GM19240 (cell line): ENCODE results near the gene SLC12A3.

Experiments used
- DNase-seq: peaks from one replicate; pipeline ENCODE4 v3.0.0; 2011; ENCODE audit warnings: low spot score; ENCODE audit not compliant: insufficient read length

Gene SLC12A3, protein sequence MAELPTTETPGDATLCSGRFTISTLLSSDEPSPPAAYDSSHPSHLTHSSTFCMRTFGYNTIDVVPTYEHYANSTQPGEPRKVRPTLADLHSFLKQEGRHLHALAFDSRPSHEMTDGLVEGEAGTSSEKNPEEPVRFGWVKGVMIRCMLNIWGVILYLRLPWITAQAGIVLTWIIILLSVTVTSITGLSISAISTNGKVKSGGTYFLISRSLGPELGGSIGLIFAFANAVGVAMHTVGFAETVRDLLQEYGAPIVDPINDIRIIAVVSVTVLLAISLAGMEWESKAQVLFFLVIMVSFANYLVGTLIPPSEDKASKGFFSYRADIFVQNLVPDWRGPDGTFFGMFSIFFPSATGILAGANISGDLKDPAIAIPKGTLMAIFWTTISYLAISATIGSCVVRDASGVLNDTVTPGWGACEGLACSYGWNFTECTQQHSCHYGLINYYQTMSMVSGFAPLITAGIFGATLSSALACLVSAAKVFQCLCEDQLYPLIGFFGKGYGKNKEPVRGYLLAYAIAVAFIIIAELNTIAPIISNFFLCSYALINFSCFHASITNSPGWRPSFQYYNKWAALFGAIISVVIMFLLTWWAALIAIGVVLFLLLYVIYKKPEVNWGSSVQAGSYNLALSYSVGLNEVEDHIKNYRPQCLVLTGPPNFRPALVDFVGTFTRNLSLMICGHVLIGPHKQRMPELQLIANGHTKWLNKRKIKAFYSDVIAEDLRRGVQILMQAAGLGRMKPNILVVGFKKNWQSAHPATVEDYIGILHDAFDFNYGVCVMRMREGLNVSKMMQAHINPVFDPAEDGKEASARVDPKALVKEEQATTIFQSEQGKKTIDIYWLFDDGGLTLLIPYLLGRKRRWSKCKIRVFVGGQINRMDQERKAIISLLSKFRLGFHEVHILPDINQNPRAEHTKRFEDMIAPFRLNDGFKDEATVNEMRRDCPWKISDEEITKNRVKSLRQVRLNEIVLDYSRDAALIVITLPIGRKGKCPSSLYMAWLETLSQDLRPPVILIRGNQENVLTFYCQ

DNA sequence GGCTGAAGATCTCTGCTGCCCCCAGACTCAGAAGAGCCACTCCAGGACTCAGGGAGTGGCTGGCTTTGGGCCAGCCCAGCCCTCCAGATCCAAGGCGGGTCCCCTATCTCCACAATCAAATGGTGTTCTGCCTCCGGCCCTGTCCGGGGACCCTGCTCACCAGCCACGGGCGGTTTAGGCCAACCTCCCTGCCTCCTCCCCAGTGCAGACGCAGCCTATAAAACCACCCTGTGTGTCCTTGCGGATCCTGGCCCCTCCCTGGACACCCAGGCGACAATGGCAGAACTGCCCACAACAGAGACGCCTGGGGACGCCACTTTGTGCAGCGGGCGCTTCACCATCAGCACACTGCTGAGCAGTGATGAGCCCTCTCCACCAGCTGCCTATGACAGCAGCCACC lies at the start of gene SLC12A3:
TSS of gene SLC12A3 (plus strand) at position 248 of the 400 bp plus-strand sequence. CDS start at position 277, 29 bp downstream.
- DNase-seq: no peak

DNA sequence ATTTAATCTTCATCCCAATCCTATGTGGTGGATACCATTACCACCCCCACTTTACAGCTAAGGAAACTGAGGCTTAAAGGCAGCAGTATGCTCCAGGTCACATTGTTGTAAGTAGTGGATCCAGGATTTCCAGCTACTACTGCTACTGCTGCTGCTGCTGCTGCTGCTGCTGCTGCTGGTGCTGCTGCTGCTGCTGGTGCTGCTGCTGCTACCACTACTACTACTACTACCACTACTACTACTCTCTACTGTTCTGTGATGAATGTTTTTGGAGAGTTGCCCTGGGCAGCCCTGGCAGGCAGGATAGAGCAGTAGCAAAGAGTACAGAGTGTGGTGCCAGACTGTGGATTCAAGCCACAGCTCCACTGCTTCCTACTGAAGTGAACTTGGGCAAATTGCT lies 49.3 kb upstream of the SLC12A3 start:
- no peak for DNase-seq

DNA sequence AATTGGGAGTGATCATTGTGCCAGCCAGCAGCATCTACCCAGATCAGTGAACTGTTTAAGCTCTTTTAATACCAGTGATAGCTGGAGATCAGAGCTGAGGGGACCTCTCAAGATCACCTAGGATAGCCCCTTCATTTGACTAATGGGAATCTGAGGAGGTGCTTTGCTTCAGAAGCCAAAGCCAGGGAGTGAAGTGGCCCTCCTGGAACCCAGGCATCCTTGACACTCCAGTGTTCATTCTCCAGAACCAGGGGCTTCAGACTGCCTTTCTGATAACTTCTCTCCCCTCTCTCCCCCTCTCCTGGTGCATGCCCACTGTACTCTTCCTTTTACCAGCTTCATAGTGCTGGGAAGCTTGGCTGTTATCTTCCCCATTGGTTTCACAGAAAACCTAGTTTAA lies 48.0 kb upstream of the SLC12A3 start:
- DNase-seq: no peak

DNA sequence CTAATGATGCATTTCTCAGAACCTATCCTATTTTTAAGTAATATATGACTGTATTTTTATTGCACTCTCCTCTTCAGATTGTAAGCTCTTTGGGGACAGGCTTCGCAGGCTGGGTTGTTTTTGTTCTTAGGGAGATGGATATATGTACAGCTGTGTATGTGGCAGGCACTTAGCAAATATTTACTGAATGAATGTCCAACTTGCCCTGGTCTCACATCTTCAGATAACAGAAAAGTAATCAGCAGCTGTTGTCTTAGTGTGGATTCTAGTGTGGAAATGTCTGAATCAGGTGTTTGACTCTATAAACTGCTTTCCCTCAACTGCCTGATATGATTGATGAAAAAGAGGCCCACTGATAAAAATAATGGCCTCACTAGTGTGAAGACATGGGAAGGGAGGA lies 47.1 kb upstream of the SLC12A3 start:
- no peak for DNase-seq

DNA sequence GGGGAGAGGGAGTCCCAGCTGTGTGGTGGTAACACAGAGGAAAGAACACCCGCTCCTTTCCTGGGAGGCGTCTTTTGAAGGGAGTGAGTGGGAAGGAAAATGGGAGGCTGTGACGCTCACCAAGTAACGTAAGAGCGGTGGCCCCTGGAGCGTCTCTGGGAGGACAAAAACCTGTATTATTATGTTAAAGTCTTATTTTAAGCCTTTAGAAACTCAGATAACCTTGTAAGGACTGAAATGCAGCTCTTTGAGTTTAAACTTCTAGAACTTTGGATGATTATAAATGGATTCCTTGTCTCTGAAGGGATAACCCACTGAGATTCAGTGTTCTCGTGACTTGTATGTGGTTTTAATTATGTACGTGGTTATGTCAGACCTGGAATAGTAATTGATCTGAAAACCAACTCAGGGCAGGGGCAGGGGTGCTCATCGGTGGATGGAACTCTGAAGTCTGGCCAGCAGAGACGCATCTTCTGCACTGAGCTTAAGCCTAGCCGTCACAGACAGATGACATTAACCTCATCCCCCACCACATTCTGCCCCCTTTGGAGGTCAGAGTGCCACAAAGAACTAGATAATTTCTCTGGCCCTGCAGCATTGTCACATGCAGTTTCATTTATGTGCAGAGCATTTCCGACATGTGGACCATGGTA lies 41.8 kb upstream of the SLC12A3 start:
- no peak for DNase-seq

DNA sequence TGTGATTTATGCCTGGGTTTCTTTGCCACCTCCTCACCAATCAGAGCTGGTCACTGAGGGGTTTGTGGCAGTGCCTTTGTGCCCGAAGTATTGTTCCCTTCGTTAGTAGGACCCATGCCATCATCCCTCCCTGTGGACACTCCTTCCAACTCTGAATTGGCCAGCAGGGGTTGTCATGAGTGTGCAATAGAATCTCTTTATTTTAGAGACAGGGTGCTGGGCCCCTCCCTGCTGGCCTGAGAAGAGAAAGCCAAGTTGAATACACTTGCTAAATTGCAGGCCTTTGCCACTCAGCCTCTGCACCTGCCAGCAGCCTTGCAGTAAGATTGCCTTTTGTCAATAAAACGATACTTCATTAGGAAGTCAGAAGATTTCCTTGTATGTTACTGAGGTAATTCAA lies 40.7 kb upstream of the SLC12A3 start:
- DNase-seq: no peak

DNA sequence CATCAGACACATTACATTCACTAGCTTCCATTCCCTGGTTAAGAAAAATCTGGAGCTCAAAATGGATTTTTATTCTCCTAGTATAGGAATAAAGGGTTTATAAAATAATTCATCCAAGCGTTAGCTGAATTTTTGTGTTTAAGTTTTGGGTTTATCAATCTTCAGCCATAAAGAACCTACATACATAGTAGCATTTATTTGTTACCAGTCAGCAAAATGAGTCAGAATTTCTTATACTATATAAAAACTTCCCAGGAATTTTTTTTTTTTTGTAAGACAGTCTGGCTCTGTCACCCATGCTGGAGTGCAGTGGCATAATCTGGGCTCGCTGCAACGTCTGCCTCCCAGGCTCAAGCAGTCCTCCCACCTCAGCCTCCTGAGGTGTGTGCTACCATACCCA lies 40.2 kb upstream of the SLC12A3 start:
- no peak for DNase-seq

DNA sequence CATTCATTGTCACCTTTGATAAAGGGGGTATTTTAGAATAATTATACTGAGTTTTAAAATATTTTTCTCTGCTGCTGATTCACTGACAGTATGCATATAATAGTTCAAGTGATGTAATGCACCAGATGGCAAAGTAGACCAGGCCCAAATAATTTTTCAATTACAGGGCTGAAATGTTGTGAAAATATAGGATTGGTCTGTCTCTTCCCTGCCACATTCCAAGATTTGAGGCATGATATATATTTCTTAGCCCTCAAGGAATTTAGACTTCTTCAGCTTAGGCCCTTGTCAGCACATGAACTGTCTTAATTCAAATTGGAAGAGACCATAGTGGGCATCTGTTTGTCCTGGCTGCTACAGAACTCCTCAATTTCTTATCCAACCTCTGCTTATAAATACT lies 39.2 kb upstream of the SLC12A3 start:
- no peak for DNase-seq

DNA sequence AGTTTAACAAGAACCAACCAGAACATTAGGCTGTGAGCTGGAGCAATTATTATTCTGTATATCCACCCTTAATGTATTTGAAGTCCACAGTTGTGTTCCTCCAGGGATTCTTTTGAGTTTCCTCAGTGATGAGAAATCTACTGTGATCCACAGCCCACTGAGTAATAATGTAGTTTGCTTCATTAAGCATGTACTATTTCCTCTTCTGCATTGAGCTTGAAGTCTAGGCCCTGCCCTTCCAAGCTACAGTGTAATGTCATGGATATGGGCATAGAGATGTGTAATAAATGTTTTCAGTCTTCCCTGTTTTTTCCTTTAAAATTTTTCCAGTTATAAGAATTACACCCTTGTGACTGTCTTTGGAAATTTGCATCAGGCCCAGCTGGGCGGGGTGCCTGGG lies 36.4 kb upstream of the SLC12A3 start:
- no peak for DNase-seq

DNA sequence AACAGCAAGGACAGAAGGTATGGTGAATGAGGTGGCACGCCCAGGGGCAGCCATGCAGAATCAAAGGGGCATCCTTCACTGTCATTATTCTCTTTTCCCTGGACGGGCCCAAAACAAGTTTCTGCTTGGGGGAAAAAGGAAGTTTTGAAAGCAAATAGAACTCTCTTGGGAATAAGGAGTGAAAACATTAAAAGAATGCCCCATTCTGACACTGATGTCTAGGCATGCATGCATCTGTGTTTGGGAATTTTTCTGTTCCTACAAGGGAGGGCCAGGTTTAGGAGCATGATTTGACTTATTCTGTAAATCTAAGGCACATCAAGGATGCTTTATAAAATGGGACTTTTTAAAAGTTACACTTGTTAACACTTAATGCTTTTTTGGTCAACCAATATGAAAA lies 34.3 kb upstream of the SLC12A3 start:
- DNase-seq: no peak

DNA sequence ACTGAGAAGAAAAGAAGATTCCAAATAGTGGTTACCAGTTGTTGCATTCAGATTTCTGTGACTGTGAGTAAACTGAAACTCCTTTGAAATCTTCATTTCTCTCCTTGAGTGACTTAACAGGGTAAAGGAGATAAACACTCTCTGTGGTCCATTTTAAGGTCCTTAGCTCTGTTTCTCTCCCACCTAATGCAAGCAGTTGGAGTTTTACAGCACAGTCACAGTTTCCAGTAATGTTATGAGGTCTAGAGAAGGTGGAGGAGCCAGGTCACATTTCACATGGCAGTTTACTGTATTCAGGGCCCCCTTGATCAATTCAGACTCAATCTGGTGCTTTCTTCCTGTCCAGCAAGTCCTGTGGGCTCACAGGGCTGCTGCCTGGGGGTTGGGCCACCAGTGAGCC lies 32.2 kb upstream of the SLC12A3 start:
- DNase-seq: no peak

DNA sequence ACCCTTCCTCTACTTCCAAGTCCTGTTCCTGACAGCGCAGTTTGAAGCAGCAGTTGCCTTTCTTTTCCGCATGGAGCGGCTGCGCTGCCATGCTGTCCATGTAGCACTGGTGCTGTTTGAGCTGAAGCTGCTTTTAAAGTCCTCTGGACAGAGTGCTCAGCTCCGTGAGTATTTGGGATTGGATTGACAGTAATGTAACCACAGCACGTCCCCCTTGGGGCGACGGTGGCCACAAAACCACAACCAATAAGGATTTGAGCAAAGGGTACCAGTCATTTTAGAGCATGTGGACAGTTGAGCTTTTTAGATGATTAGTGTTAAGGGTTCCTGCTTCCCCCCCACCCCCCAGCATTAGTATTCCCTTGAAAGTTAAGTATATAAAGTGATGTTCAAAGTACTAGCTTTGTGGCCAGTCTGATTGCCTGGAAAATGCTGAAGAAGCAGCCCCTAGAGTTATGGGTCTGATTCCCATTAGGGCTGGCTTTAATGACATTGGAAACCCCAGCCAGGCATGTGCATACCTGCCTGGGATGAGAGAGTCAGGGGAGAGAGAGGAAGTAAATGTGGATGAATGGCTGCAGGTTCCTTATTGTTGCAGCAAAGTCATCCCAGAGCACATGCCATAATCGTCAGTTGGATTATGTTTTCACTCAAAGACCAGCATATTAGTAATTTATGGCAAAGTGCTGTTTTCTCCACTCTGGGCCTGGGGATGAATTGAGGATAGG lies 31.6 kb upstream of the SLC12A3 start:
- no peak for DNase-seq

DNA sequence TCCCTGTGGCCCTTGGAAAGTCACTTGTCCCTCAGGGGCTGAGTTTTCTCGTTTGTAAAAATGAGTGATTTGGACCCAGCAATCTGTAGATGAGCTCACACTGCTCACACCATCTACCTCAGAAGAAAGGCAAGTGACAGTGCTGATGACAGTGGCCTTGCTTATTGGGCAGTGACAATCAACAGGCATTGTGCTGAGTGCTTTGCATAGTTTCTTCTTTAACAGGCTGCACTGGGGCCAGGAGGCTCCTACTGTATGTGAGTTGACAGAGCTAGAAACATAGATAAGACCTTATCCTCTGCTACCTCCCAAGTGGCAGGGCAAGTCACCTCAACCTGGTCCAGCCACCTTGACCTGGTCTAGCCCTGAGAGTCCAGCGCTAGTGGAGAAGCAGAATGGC lies 29.7 kb upstream of the SLC12A3 start:
- DNase-seq: no peak

DNA sequence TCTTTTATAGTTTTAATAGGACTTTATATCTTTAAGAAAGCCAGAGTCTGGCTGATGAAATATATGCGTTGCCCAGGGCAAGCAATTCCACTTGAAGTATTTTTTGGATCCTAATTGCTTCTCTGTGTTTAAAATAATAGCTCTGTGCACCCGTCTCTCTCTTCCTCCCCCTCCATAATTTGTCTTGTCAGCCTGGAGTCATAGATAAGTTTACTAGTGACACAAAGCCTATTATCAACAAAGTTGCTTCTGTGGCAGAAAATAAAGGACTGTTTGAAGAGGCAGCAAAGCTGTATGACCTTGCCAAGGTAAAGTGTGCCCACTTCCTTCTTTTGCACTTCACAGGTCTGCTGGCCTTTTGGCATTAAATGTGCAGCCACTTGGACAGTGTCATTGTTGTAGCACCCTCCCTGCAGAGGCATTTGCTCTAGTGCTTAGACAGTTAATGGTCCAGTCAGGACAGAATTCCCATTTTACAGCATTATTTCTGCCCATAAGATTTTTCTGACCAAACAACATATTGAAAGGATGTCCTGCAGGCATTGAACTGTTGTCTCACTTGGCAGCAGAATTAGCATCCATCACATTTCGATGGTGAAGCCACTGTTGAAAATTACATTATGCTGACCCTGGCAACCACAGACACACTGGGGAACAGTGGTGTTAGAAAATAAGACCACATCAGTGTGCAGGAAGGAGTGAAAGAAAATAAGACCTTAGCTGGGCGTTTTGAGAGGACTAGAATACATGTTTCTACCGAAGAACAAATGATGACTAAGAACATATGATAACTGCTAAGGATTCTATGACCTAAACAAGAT lies 28.4 kb upstream of the SLC12A3 start:
- no peak for DNase-seq

DNA sequence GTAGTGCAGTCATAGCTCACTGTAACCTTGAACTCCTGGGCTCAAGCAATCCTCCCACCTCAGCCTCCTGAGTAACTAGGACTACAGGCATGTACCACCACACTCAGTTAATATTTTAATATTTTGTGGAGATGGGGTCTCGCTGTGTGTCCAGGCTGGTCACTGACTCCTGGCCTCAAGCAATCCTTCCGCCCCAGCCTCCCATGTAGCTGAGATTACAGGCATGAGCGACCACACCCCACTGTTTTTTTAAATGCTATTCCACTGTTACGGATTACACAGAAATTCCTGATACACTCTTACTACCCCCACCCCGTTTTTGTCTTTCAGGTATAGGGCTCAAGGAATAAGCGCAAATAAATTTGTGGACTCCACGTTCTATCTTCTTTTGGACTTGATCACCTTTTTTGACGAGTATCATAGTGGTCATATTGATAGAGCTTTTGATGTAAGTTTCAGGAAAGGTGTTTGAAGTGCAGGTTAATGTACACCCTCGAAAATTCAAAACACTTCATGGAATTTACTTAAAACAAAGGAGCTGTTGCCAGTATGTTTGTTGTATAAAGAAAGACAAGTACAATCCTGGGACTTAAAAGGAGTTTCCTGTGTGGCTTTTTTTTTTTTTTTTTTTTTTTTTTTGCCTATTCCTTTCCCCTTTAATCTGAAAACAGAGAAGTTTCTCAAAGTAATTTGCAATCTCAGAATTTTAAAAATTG lies 26.2 kb upstream of the SLC12A3 start:
- DNase-seq: no peak

DNA sequence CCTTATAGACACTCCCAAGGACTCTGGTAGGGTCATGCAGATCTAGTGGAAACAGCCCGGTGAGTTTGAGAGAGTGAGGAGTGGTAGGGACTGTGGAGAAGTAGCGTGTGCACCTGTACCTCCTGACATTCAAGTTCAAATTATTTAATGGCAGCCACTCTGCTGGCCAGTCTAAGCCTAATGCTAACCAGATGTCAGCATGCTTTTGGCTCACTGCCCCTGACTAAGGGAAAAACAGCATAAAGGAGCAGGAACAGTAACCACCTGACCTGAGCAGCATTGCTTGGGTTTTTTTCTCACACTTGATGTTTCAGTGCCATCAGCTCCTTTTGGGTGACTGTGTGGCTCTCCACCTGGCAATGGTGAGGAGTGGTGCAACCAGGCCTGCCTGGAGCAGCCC lies 23.8 kb upstream of the SLC12A3 start:
- DNase-seq: no peak

DNA sequence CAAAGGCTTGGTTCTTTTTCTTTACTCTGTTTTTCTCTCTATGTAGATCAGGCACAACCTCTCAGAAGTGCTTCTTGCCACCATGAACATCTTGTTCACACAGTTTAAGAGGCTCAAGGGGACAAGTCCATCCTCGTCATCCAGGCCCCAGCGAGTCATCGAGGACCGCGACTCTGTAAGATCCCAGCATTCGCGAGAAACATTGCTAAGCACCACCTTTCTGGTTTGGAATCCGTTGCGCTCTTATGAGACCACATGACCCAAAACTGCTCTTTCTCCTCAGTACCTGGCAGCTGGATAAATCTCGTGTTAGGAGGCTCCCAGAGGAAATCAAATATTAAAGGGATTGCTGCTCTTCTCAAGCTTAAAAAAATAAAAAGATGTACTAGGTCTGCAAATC lies 23.3 kb upstream of the SLC12A3 start:
- no peak for DNase-seq

DNA sequence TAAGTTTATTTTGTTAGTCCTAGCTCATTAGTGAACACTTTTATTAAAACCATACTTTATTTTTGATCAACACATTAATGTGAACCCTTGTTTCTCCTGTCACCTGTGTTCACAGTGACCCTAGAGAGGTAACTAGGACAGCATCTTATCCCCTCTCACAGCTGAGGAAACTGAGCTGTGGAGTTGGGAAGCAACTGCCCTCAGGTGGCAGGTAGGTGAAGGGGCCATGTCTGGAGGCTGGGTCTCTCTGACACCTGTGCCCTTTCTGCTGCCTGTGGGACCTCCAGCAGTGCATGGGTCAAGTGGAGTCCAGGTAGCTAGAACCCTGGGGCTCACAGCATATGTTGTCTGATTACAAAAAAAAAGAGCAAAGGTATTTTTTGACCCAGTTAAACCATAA lies 22.9 kb upstream of the SLC12A3 start:
- DNase-seq: no peak

DNA sequence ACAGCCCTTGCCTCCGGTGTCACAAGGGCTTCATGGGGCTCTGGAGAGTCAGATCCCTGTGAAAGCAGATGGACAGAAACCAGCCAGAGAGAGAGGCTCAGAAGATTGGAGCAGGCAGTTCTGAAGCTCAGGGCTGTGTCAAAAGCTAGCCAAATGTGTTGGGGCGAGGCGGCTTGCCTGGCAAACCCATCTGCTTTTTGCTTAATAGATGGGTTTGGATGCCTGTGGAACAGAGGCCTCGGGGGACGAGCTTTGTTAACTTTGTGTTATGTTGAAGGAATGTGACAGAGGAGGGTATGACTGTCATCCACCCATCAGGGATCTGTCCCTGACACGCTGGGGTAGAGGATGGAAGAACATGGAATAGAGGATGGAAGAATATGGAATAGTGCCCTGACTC lies 21.0 kb upstream of the SLC12A3 start:
- DNase-seq: no peak
